ENCODE measurements around the gene RAB18. TPM values are rescaled to one million over a fixed set of nuclear protein-coding genes. Genes with fewer than 3 reads are reported as not detected.

The RAB18 gene
- total RNA-seq, 1 experiment from 2014 or later, result 154 TPM

GRCh38 chr10:27494116-27494805 is 9.8 kb upstream of the RAB18 start:
- H3K9me3 Mint-ChIP-seq (ENCODE audit: unreplicated experiment), result peaks cover 36% of the 10 kb centered on the region

GRCh38 chr10:27496137-27496536 is 8.0 kb upstream of the RAB18 start:
- POLR2A ChIA-PET, result no interaction called here
- H3K4me3 ChIP-seq (ENCODE audit: low read depth, low read length), result no peak overlapping the region
- no peaks in the 10 kb centered on the region for H3K27me3 ChIP-seq (replicated peaks; ENCODE audit: control insufficient read depth, insufficient read depth, low read length)
- DNase-seq, result no peak
- intact Hi-C loops (cut with micrococcal nuclease; ENCODE audit: unreplicated experiment), result no loop called here
- Mint-ChIP-seq H3K27ac (ENCODE audit: unreplicated experiment) (no peak overlapping the region), H3K27me3 (ENCODE audit: insufficient read depth, unreplicated experiment) (peaks cover 2% of the 10 kb centered on the region), H3K36me3 (ENCODE audit: insufficient read depth, unreplicated experiment) (no peaks in the 10 kb centered on the region), H3K9me3 (ENCODE audit: unreplicated experiment) (peaks cover 25% of the 10 kb centered on the region), H3K4me3 (ENCODE audit: unreplicated experiment) (no peak overlapping the region), H3K4me1 (ENCODE audit: low read depth, unreplicated experiment) (no peaks in the 10 kb centered on the region)
- BruUV-seq (replicated peaks), result no TSS peak
- peaks cover 21% of the 10 kb centered on the region for H3K9me3 ChIP-seq
- H3K36me3 ChIP-seq (ENCODE audit: control insufficient read depth, insufficient read depth, low read length), result no peaks in the 10 kb centered on the region
- no peak for TF ChIP-seq CTCF (IDR thresholded peaks at IDR 0.05; ENCODE audit: insufficient read depth in 1 of 2, low read depth in 1 of 2, low read length in 1 of 2, severe bottlenecking in 1 of 2, unreplicated experiment in 1 of 2)
- H3K4me1 ChIP-seq, result no peaks in the 10 kb centered on the region
- CTCF ChIA-PET, result no interaction called here

More at GRCh38 chr10:27494116-27494805, 9.8 kb upstream of the RAB18 start:
- H3K27ac Mint-ChIP-seq (ENCODE audit: unreplicated experiment), result no peak overlapping the region
- Histone ChIP-seq H3K4me3 (ENCODE audit: low read depth, low read length) (no peak overlapping the region), H3K27me3 (replicated peaks; ENCODE audit: control insufficient read depth, insufficient read depth, low read length) (no peaks in the 10 kb centered on the region), H3K4me1 (no peaks in the 10 kb centered on the region), H3K9me3 (peaks cover 28% of the 10 kb centered on the region), H3K36me3 (ENCODE audit: control insufficient read depth, insufficient read depth, low read length) (no peaks in the 10 kb centered on the region)
- no TSS peak for BruUV-seq (replicated peaks)
- H3K27me3 Mint-ChIP-seq (ENCODE audit: insufficient read depth, unreplicated experiment), result peaks cover 2% of the 10 kb centered on the region
- ChIA-PET CTCF (no interaction called here), POLR2A (no interaction called here)
- no peaks in the 10 kb centered on the region for H3K4me1 Mint-ChIP-seq (ENCODE audit: low read depth, unreplicated experiment)
- DNase-seq, result no peak
- intact Hi-C loops (cut with micrococcal nuclease; ENCODE audit: unreplicated experiment), result no loop called here
- no peak for TF ChIP-seq CTCF (IDR thresholded peaks at IDR 0.05; ENCODE audit: insufficient read depth in 1 of 2, low read depth in 1 of 2, low read length in 1 of 2, severe bottlenecking in 1 of 2, unreplicated experiment in 1 of 2)
- no peak overlapping the region for H3K4me3 Mint-ChIP-seq (ENCODE audit: unreplicated experiment)
- H3K36me3 Mint-ChIP-seq (ENCODE audit: insufficient read depth, unreplicated experiment), result no peaks in the 10 kb centered on the region

GRCh38 chr10:27500096-27500495 is 4.0 kb upstream of the RAB18 start:
- H3K4me1 ChIP-seq, result 0 out of 2 replicates have a peak, but pooled peaks cover 8% of the 10 kb centered on the region
- H3K36me3 ChIP-seq (ENCODE audit: control insufficient read depth, insufficient read depth, low read length), result no peaks in the 10 kb centered on the region
- DNase-seq, result no peak
- H3K27me3 Mint-ChIP-seq (ENCODE audit: insufficient read depth, unreplicated experiment), result peaks cover 1% of the 10 kb centered on the region
- ChIA-PET POLR2A (no interaction called here), CTCF (no interaction called here)
- H3K27me3 ChIP-seq (replicated peaks; ENCODE audit: control insufficient read depth, insufficient read depth, low read length), result no peaks in the 10 kb centered on the region
- no peaks in the 10 kb centered on the region for H3K4me1 Mint-ChIP-seq (ENCODE audit: low read depth, unreplicated experiment)
- no peak overlapping the region for H3K4me3 ChIP-seq (ENCODE audit: low read depth, low read length)
- no peak overlapping the region for H3K4me3 Mint-ChIP-seq (ENCODE audit: unreplicated experiment)
- H3K9me3 Mint-ChIP-seq (ENCODE audit: unreplicated experiment), result no peaks in the 10 kb centered on the region
- H3K36me3 Mint-ChIP-seq (ENCODE audit: insufficient read depth, unreplicated experiment), result peaks cover 14% of the 10 kb centered on the region
- H3K9me3 ChIP-seq, result peaks cover 8% of the 10 kb centered on the region
- no peak for TF ChIP-seq CTCF (IDR thresholded peaks at IDR 0.05; ENCODE audit: insufficient read depth in 1 of 2, low read depth in 1 of 2, low read length in 1 of 2, severe bottlenecking in 1 of 2, unreplicated experiment in 1 of 2)
- intact Hi-C loops (cut with micrococcal nuclease; ENCODE audit: unreplicated experiment), result loop anchor here (10.0 kb wide), 1 partner anchor 255 kb away; the partner anchor contains the start of gene ACBD5
- no TSS peak for BruUV-seq (replicated peaks)
- no peak overlapping the region for H3K27ac Mint-ChIP-seq (ENCODE audit: unreplicated experiment)
